K562 (cell line): ENCODE measurements around the gene TRMT1. TPM values are rescaled to one million over a fixed set of nuclear protein-coding genes. Genes with fewer than 3 reads are reported as not detected.

ENCODE experiments used
- ARID3A ChIP-seq: IDR thresholded peaks from 2 replicates; pipeline ENCODE4 v1.6.1; 2012; ENCODE audit warnings: low read depth, low read length, improper control_type of control experiment, borderline replicate concordance
- ARNT ChIP-seq, 2 experiments: fragments of 450-650 bp; IDR thresholded peaks; 2 replicates each; pipeline ENCODE4 v1.6.1; 2016; ENCODE audit warnings: mild to moderate bottlenecking in 1 of 2
- ATF4 ChIP-seq: fragments of 450-650 bp; formaldehyde crosslinking; IDR thresholded peaks from 2 replicates; pipeline ENCODE4 v1.4.0; 2022; ENCODE audit warnings: mild to moderate bottlenecking, moderate library complexity
- CBFB ChIP-seq: sonication (generic); formaldehyde crosslinking; IDR thresholded peaks from 2 replicates; pipeline ENCODE4 v1.4.0; 2020; ENCODE audit warnings: mild to moderate bottlenecking, missing genetic modification reagents
- CBX3 ChIP-seq, 2 experiments: IDR thresholded peaks; 1 replicate in 1 of 2; 2 replicates in 1 of 2; pipeline ENCODE4 v1.6.1; 2012; ENCODE audit warnings: inconsistent platforms in 2 of 2, low read length in 2 of 2, borderline replicate concordance in 1 of 2, control low read depth in 1 of 2
- CHD4 ChIP-seq: fragments of 200-600 bp; sonication (generic); IDR thresholded peaks from 3 replicates; pipeline ENCODE4 v1.6.1; 2012; ENCODE audit warnings: low read depth, mild to moderate bottlenecking, mixed read lengths, low read length, inconsistent platforms; ENCODE audit not compliant: insufficient read depth, insufficient replicate concordance, poor library complexity, severe bottlenecking
- ETV5 ChIP-seq: sonication (generic); formaldehyde crosslinking; IDR thresholded peaks from 2 replicates; pipeline ENCODE4 v1.4.0; 2020; ENCODE audit warnings: low read depth, mild to moderate bottlenecking, missing genetic modification reagents
- FOXJ2 ChIP-seq: fragments of 200-800 bp; sonication (Bioruptor generic); IDR thresholded peaks from 2 replicates; pipeline ENCODE4 v1.6.1; 2016; ENCODE audit warnings: missing genetic modification characterization, missing compliant biosample characterization
- GTF2B ChIP-seq: IDR thresholded peaks from 2 replicates; pipeline ENCODE4 v1.6.1; 2011; ENCODE audit not compliant: insufficient read length; ENCODE audit errors: extremely low read depth
- NR2C2 ChIP-seq, 2 experiments: fragments of 200-800 bp in 1 of 2; sonication (Bioruptor generic) in 1 of 2; sonication (generic) in 1 of 2; formaldehyde crosslinking in 1 of 2; IDR thresholded peaks; 2 replicates each; pipeline versions ENCODE4 v1.6.1 to v1.8.0; 2016 to 2022; ENCODE audit warnings: mild to moderate bottlenecking in 1 of 2, missing compliant biosample characterization in 1 of 2, missing genetic modification characterization in 1 of 2, missing genetic modification reagents in 1 of 2
- RBM17 ChIP-seq: fragments of 200-400 bp; formaldehyde crosslinking; IDR thresholded peaks from 2 replicates; pipeline ENCODE4 v1.6.1; 2017; ENCODE audit warnings: low read depth, mild to moderate bottlenecking, low read length, borderline replicate concordance
- RCOR1 ChIP-seq, 2 experiments: IDR thresholded peaks; 2 replicates each; pipeline ENCODE4 v1.6.1; 2012; ENCODE audit warnings: low read depth in 2 of 2, low read length in 2 of 2, borderline replicate concordance in 1 of 2, improper control_type of control experiment in 1 of 2
- TCF3 ChIP-seq: sonication (generic); formaldehyde crosslinking; IDR thresholded peaks from 2 replicates; pipeline ENCODE4 v1.4.0; 2020; ENCODE audit warnings: mild to moderate bottlenecking, missing genetic modification reagents
- ZNF583 ChIP-seq: fragments of 250-450 bp; sonication (Bioruptor Pico); IDR thresholded peaks from 2 replicates; pipeline ENCODE4 v1.4.0; 2020
- ZNF655 ChIP-seq: fragments of 250-450 bp; sonication (Bioruptor Pico); IDR thresholded peaks from 2 replicates; pipeline ENCODE4 v1.5.0; 2021
- ZNF766 ChIP-seq: fragments of 200-800 bp; sonication (Bioruptor generic); conservative IDR thresholded peaks from 2 replicates; pipeline ENCODE4 v1.6.1; 2016; ENCODE audit warnings: missing genetic modification characterization, missing compliant biosample characterization
- polyA plus RNA-seq, 8 experiments: library from polyadenylated mRNA; depleted of rRNA in 4 of 8; stranded (reverse) in 5 of 8; unstranded in 3 of 8; fragments of >200 nt; fragmentation: Nextera tagmentation in 2 of 8; fragmentation: Illumina TruSeq in 1 of 8; extraction: Ambion mirVana in 2 of 8; extraction: Trizol in 1 of 8; gene quantifications; 2 replicates each; pipeline versions ENCODE4 v1.2.1 to v1.2.3, GENCODE V29; 2011 to 2014; ENCODE audit warnings: inconsistent platforms in 1 of 8, missing spikeins in 1 of 8
- total RNA-seq, 7 experiments: library from RNA; depleted of rRNA in 6 of 7; stranded (reverse); fragments of >200 nt in 6 of 7; fragmentation: Illumina TruSeq in 2 of 7; extraction: Trizol in 2 of 7; gene quantifications; 2 replicates each; pipeline versions ENCODE4 v1.2.1 to v1.2.3, GENCODE V29; 2011 to 2021; ENCODE audit warnings: low replicate concordance in 1 of 7
- TF ChIP-seq, protein P1 (sequence below): fragments of 250-450 bp; sonication (Bioruptor Pico); IDR thresholded peaks from 2 replicates; pipeline ENCODE4 v1.5.0; 2020; ENCODE audit warnings: mild to moderate bottlenecking
- TF ChIP-seq, protein P2 (sequence below): sonication (generic); formaldehyde crosslinking; IDR thresholded peaks from 2 replicates; pipeline ENCODE4 v1.8.1; 2023; ENCODE audit warnings: mild to moderate bottlenecking, missing genetic modification reagents

Gene TRMT1
- total and polyA plus RNA-seq, 9 of the 15 experiments (the other 6 are each of a cell fraction or from before 2014, with no cell fraction given): 5.8 to 158 (median 54.3) TPM

DNA sequence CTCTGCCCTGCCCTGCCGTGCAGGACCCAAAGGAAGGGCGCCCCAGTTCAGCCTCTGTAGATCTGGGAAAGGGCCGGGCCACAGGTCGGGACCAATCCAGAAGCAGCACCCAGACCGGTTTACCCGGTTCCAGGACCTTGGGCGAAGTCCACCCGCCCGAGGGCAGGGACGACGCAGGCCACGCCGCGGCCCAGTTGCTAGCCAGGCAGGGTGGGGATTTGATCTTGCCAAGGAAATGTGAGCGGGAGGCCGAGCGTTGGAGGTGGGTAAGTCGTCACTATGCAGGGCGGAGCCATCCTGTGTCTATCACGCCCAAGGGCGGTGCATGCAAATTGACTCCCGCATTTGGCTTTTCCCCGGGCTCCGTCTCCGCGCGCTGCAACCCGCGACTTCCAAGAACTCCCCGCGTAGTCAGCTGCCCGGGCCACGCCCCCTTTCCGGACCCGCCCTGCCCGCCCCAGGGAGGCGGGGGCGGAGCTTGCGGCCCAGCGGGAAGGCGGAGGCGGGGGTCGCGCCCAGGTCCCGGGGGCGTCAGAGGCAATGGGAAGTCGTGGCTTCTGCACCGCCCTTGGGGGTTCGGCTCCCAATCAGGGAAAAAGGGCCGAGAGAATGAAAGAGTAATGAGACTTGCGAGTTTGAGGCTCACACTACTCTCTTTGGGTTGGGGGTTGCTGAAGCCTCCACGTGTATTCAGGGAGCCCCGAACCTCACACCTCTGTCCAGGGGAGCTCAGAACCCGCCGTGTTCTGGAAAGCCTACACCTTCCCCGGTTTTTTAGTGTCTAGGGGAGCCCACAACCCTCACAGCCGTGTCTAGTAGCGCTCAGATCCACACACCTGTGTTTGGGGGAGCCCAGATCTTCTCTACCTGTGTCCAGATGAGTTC lies 46.4 kb upstream of the TRMT1 start (continued):
- TF ChIP-seq CBFB (CRISPR knock-in tag) (peak; percentile 85), ARID3A (no peak), TCF3 (CRISPR knock-in tag) (0 out of 2 replicates have a peak, but pooled peaks have one; percentile 3), ETV5 (peak; percentile 60; the same call in 1 of the 2 replicates), ZNF583 (CRISPR knock-in tag) (peak; percentile 60; the same call in 1 of the 2 replicates), CHD4 (no peak), RBM17 (no peak), ZNF766 (peak; percentile 48; the same call in 1 of the 2 replicates), NR2C2 (CRISPR knock-in tag; IDR thresholded peaks at IDR 0.05) (no peak), NR2C2 (tag; IDR thresholded peaks at IDR 0.05) (no peak), CBX3 (IDR thresholded peaks at IDR 0.05; ENCODE audit: borderline replicate concordance in 1 of 2, low read length in 2 of 2) (no peak), ZNF655 (CRISPR knock-in tag) (no peak), ARNT (IDR thresholded peaks at IDR 0.05) (no peak), GTF2B (peak; percentile 25), RCOR1 (IDR thresholded peaks at IDR 0.05; ENCODE audit: borderline replicate concordance in 1 of 2, low read depth in 2 of 2, low read length in 2 of 2) (peak in 1 of 2 experiments; percentile 42; a peak in 1 of 4 replicates), FOXJ2 (tag) (no peak), ATF4 (CRISPR knock-in tag) (0 out of 2 replicates have a peak, but pooled peaks have one; percentile 13)
- TF ChIP-seq, protein P1, sequence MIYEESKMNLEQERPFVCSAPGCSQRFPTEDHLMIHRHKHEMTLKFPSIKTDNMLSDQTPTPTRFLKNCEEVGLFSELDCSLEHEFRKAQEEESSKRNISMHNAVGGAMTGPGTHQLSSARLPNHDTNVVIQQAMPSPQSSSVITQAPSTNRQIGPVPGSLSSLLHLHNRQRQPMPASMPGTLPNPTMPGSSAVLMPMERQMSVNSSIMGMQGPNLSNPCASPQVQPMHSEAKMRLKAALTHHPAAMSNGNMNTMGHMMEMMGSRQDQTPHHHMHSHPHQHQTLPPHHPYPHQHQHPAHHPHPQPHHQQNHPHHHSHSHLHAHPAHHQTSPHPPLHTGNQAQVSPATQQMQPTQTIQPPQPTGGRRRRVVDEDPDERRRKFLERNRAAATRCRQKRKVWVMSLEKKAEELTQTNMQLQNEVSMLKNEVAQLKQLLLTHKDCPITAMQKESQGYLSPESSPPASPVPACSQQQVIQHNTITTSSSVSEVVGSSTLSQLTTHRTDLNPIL (CRISPR knock-in tag): peak; percentile 45; the same call in 1 of the 2 replicates
- TF ChIP-seq, protein P2, sequence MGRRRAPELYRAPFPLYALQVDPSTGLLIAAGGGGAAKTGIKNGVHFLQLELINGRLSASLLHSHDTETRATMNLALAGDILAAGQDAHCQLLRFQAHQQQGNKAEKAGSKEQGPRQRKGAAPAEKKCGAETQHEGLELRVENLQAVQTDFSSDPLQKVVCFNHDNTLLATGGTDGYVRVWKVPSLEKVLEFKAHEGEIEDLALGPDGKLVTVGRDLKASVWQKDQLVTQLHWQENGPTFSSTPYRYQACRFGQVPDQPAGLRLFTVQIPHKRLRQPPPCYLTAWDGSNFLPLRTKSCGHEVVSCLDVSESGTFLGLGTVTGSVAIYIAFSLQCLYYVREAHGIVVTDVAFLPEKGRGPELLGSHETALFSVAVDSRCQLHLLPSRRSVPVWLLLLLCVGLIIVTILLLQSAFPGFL (CRISPR knock-in tag): no peak
